A673 (cell line): ENCODE measurements around the gene BAIAP2. TPM values are rescaled to one million over a fixed set of nuclear protein-coding genes. Genes with fewer than 3 reads are reported as not detected.

Source experiments
- Bru-seq: library from RNA; stranded (reverse); fragments of 400-500 nt; gene quantifications from one replicate; lab custom pipeline; 2021; lab: Mats Ljungman, UMichigan
- BruChase-seq, 2 experiments: library from RNA; stranded (reverse); fragments of 400-500 nt; gene quantifications; one replicate each; lab custom pipeline; 2021; lab: Mats Ljungman, UMichigan
- BruUV-seq: library from RNA; stranded (reverse); fragments of 400-500 nt; replicated peaks from 2 replicates; lab custom pipeline; 2021; lab: Mats Ljungman, UMichigan
- CTCF ChIA-PET: fragments of 300-600 bp; sonication (Branson Sonifier 250); formaldehyde crosslinking; loops from one replicate; lab custom pipeline; 2022; ENCODE audit warnings: antibody characterized with exemption; lab: Charles Lee
- POLR2A ChIA-PET: fragments of 300-600 bp; sonication (Branson Sonifier 250); formaldehyde crosslinking; loops from one replicate; lab custom pipeline; 2022; ENCODE audit warnings: antibody characterized with exemption; ENCODE audit not compliant: low non-redundant PET; lab: Charles Lee
- DNase-seq: peaks from one replicate; pipeline ENCODE4 v3.0.0-alpha.2; 2015; ENCODE audit warnings: low spot score
- H3K27ac ChIP-seq: fragments of 200-600 bp; sonication (generic); 2 replicates; pipeline ENCODE4 v1.5.1; 2016; ENCODE audit warnings: mixed run types, low read depth, mild to moderate bottlenecking, mixed read lengths, antibody characterized with exemption, low read length; ENCODE audit not compliant: poor library complexity, severe bottlenecking
- H3K27me3 ChIP-seq: fragments of 200-600 bp; sonication (generic); replicated peaks from 2 replicates; pipeline ENCODE4 v1.6.1; 2017; ENCODE audit warnings: mixed run types, low read depth, mild to moderate bottlenecking, mixed read lengths, antibody characterized with exemption, low read length; ENCODE audit not compliant: insufficient read depth, poor library complexity
- H3K36me3 ChIP-seq: fragments of 200-600 bp; sonication (generic); 2 replicates; pipeline ENCODE4 v1.6.1; 2016; ENCODE audit warnings: mixed run types, mild to moderate bottlenecking, mixed read lengths, antibody characterized with exemption, low read length; ENCODE audit not compliant: insufficient read depth, poor library complexity, severe bottlenecking
- H3K4me1 ChIP-seq: fragments of 200-600 bp; sonication (generic); 2 replicates; pipeline ENCODE4 v1.6.1; 2017; ENCODE audit warnings: mixed run types, mild to moderate bottlenecking, mixed read lengths, antibody characterized with exemption, low read length; ENCODE audit not compliant: insufficient read depth, poor library complexity, severe bottlenecking
- H3K4me3 ChIP-seq: fragments of 200-600 bp; sonication (generic); 2 replicates; pipeline ENCODE4 v1.5.1; 2016; ENCODE audit warnings: low read depth, mixed run types, mild to moderate bottlenecking, mixed read lengths, low read length; ENCODE audit not compliant: poor library complexity, severe bottlenecking
- H3K9me3 ChIP-seq: fragments of 200-600 bp; sonication (generic); 2 replicates; pipeline ENCODE4 v1.6.1; 2016; ENCODE audit warnings: mixed run types, low read depth, mild to moderate bottlenecking, mixed read lengths, antibody characterized with exemption, low read length; ENCODE audit not compliant: poor library complexity, severe bottlenecking
- EZH2 ChIP-seq: fragments of 200-600 bp; sonication (generic); IDR thresholded peaks from 2 replicates; pipeline ENCODE4 v1.6.1; 2017; ENCODE audit warnings: borderline replicate concordance, low read depth, mild to moderate bottlenecking, mixed read lengths, antibody characterized with exemption, low read length; ENCODE audit not compliant: poor library complexity, severe bottlenecking
- intact Hi-C: fragments of 100-400 bp; cut with micrococcal nuclease; formaldehyde crosslinking; loops from one replicate; pipeline ENCODE4 v1.10.0; 2022; ENCODE audit not compliant: unreplicated experiment
- long read RNA-seq: library from polyadenylated mRNA; stranded (forward); transcript quantifications from one replicate; pipeline ENCODE4 v2.0.0, GENCODE V29; 2022
- total RNA-seq: library from RNA; stranded (reverse); gene quantifications from 2 replicates; pipeline ENCODE4 v1.2.3, GENCODE V29; 2021
- TF ChIP-seq, protein P1 (sequence below): fragments of 300-800, 200-600 bp; sonication (generic); conservative IDR thresholded peaks from 2 replicates; pipeline ENCODE4 v1.5.1; 2017; ENCODE audit warnings: low read depth, mild to moderate bottlenecking, antibody characterized with exemption, low read length, moderate library complexity, mixed read lengths

BAIAP2 gene, protein sequence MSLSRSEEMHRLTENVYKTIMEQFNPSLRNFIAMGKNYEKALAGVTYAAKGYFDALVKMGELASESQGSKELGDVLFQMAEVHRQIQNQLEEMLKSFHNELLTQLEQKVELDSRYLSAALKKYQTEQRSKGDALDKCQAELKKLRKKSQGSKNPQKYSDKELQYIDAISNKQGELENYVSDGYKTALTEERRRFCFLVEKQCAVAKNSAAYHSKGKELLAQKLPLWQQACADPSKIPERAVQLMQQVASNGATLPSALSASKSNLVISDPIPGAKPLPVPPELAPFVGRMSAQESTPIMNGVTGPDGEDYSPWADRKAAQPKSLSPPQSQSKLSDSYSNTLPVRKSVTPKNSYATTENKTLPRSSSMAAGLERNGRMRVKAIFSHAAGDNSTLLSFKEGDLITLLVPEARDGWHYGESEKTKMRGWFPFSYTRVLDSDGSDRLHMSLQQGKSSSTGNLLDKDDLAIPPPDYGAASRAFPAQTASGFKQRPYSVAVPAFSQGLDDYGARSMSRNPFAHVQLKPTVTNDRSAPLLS
- total RNA-seq (51.6 and 54.9 TPM in 2 replicates), Bru-seq, nascent RNA (percentile 54 among the genes with signal in this experiment), BruChase-seq, experiment 1, labeled RNA remaining after a 2-hour chase (percentile 59 among the genes with signal in this experiment), BruChase-seq, experiment 2, labeled RNA remaining after a 6-hour chase (percentile 65 among the genes with signal in this experiment)
- long read RNA-seq, transcript BAIAP2-204 (14 exons, 2,095 nt): major isoform, 10 of 37 reads
- long read RNA-seq, partial matches to known transcripts: 12 of 37 reads
- long read RNA-seq, other reads (novel, unspliced or antisense): 8 of 37 reads

DNA sequence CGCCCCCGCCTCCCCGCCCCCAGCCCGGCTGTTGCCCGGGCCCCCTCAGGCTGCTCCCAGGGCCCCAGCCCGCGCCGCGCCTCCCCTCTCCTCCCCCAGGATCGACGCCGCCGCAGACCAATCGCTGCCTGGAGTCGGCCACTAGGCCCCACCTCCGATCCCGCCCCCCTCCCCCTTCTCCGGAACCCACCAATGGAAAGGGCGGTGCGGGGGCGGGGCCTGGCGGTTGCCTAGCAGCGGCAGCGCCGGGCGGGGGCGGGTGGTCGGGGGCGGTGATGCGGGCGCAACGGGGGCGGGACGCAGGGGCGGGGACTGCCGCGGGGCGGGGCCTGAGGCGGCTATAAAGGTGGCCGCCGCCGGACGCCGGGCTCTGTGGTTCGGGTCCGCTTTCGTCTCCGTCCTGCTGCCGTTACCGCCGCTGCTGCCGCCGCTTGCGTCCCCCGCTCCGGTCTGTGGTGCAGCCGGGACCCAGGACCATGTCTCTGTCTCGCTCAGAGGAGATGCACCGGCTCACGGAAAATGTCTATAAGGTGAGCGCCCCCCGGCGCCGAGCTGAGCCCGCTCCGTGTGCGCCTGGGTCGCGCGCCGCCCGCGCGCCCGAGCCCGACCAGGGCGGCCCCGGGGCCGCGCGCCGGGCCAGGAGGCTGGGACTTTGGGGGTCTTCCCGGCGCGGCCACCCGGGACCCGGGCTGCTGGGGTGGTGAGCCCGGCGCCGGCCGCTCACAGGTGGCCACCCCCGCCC is at the start of gene BAIAP2:
BAIAP2 (plus strand) TSS at position 373 of the 742 bp plus-strand sequence; CDS start at position 477, 104 bp downstream.
- no TSS peak for BruUV-seq
- Histone ChIP-seq H3K27me3 (no peaks in the 10 kb centered on the region), H3K36me3 (no peaks in the 10 kb centered on the region), H3K4me1 (peaks cover 30% of the 10 kb centered on the region), H3K9me3 (no peaks in the 10 kb centered on the region), H3K27ac (peak within 1 kb of the TSS; percentile 70), H3K4me3 (peak within 1 kb of the TSS; percentile 91)
- peak; percentile 96 for DNase-seq
- CTCF ChIA-PET: no interaction called here
- TF ChIP-seq, protein P1, sequence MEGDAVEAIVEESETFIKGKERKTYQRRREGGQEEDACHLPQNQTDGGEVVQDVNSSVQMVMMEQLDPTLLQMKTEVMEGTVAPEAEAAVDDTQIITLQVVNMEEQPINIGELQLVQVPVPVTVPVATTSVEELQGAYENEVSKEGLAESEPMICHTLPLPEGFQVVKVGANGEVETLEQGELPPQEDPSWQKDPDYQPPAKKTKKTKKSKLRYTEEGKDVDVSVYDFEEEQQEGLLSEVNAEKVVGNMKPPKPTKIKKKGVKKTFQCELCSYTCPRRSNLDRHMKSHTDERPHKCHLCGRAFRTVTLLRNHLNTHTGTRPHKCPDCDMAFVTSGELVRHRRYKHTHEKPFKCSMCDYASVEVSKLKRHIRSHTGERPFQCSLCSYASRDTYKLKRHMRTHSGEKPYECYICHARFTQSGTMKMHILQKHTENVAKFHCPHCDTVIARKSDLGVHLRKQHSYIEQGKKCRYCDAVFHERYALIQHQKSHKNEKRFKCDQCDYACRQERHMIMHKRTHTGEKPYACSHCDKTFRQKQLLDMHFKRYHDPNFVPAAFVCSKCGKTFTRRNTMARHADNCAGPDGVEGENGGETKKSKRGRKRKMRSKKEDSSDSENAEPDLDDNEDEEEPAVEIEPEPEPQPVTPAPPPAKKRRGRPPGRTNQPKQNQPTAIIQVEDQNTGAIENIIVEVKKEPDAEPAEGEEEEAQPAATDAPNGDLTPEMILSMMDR: no peak
- TF ChIP-seq EZH2: no peak
- intact Hi-C loops: loop anchor here (5.0 kb wide), 1 partner anchor 62 kb away; no protein-coding TSS in a partner anchor
- POLR2A ChIA-PET: interaction anchor here (0.6 kb wide), 1 partner anchor 360 kb away, joined by 3 read pairs; no protein-coding TSS in a partner anchor

DNA sequence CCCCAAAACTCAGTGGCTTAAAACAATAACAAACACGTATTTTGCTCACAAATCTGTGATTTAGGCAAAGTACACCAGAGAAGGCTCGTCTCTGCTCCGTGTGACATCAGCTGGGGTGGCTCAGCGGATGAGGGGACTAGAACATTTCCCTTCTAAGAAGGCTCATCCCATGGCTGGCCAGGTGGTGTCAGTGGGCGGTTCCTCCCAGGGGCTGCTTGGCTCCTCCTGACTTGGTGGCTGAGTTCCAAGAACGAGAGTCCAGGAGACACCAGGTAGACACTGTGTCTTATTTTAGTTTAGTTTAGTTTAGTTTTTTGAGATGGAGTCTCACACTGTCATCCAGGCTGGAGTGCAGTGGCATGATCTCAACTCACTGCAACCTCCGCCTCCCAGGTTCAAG is 48.9 kb upstream of the BAIAP2 start:
- CTCF ChIA-PET: no interaction called here

More for the DNA sequence above, 48.9 kb upstream of the BAIAP2 start:
- Histone ChIP-seq H3K4me1 (no peaks in the 10 kb centered on the region), H3K36me3 (no peaks in the 10 kb centered on the region), H3K27ac (no peak overlapping the region), H3K4me3 (no peak overlapping the region), H3K27me3 (no peaks in the 10 kb centered on the region), H3K9me3 (no peaks in the 10 kb centered on the region)
- intact Hi-C loops: loop anchor here (5.0 kb wide), 1 partner anchor 256 kb away; no protein-coding TSS in a partner anchor
- TF ChIP-seq, protein P1: no peak
- no peak for TF ChIP-seq EZH2
- POLR2A ChIA-PET: no interaction called here
- no peak for DNase-seq
- BruUV-seq: no TSS peak
